ENCODE results near the gene IL18RAP.

The IL18RAP gene

GRCh38 chr2:102422910-102423309 lies at the start of gene IL18RAP:
TSS of gene IL18RAP (plus strand) at chr2:102423160. CDS start at chr2:102423278, 118 bp downstream.
- in situ Hi-C loops (cut with HindIII; ENCODE audit: low sequenced_read_pairs): no loop called here

GRCh38 chr2:102376052-102376591 lies 46.8 kb upstream of the IL18RAP start:
- in situ Hi-C loops (cut with HindIII; ENCODE audit: low sequenced_read_pairs): no loop called here

DNA sequence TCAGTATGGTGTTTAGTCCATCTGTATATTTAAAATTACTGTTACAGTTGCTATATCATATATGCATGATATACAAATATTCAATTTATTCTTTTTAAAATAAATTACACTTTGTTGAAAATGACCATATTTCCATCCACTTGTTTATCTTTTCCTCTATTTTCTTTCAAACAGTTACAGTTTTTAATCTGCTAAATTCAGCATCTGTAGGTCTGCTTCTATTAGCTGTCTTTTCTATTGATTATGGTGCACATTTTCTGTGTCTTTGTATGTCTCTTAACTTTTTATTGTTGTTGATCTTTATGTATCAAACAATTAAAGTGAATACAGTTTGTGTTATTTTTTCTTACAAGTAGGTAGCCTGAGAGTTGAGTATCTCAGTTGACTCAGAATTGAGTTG lies 39.2 kb upstream of the IL18RAP start:
- in situ Hi-C loops (cut with HindIII; ENCODE audit: low sequenced_read_pairs): no loop called here

- in situ Hi-C loops (cut with HindIII; ENCODE audit: low sequenced_read_pairs): no loop called here
Measured at GRCh38 chr2:102385522-102385921, 37.4 kb upstream of the IL18RAP start.

- in situ Hi-C loops (cut with HindIII; ENCODE audit: low sequenced_read_pairs): no loop called here
Measured at GRCh38 chr2:102386004-102386403, 37.0 kb upstream of the IL18RAP start.

DNA sequence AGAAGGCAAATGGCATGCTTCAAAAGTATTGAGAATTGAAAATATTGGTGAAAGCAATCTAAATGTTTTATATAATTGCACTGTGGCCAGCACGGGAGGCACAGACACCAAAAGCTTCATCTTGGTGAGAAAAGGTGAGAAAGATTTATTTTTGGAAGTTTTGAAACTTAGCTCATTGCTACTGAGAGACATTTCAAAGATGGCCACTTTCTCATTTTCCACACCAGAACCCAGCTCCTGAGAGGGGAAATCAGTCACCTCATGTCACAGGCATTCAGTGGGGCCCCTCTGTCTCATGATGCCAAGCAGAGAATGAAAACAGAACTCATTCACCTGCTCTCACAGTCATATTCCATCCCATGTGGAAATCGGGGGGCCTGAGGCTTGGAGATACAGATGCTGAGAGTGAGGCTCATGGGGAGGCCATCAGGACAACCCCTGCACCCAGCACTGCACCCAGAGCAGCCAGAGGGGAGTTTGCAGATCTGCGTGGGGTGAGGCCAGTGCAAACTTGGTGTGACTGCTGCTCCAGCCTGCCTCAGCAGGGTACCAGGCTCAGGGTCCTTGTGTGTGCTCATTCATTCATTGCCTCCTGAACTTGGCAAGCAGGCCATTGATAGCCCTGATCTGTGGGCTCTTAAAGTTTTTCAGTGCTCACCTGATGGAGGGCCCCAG lies 36.0 kb upstream of the IL18RAP start:
- in situ Hi-C loops (cut with HindIII; ENCODE audit: low sequenced_read_pairs): no loop called here

- in situ Hi-C loops (cut with HindIII; ENCODE audit: low sequenced_read_pairs): no loop called here
Measured at GRCh38 chr2:102387763-102388546, 35.0 kb upstream of the IL18RAP start.

DNA sequence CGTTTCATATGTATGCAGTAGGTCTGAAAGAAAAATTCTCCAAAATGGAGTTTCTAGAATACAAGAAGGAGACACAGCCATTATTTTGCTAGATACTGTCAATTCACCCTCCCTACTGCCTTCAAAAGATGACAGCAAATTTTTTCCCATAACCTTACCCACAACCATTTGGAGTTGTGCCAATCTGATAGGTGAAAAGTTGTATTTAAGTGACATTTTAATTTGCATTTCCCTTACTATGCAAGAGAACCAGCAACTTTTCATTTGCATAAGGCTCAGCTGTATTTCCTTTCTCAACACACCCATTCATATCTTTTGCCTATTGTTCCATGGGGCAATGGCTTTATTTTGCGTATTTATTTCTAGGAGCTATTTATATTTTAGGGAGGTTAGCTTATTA lies 31.4 kb upstream of the IL18RAP start:
- in situ Hi-C loops (cut with HindIII; ENCODE audit: low sequenced_read_pairs): no loop called here

DNA sequence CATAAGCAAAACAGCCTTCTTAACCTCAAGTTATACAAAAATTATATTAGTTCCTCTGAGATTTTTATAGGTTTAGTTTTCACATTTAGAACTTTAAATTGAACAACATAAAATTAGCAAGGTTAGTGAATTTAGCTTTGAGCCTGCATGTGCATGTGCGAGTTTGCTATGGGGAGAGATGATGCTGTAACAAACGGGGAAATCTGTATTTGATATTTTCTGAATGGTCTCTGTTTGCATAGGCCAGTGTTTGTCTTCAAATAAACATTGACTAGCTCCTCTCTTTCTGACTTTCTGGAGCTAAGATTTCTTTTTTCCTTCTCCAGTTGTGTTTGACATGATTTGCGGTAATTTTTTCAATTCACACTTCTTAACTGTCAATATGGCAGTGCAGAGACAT lies 30.9 kb upstream of the IL18RAP start:
- in situ Hi-C loops (cut with HindIII; ENCODE audit: low sequenced_read_pairs): no loop called here

DNA sequence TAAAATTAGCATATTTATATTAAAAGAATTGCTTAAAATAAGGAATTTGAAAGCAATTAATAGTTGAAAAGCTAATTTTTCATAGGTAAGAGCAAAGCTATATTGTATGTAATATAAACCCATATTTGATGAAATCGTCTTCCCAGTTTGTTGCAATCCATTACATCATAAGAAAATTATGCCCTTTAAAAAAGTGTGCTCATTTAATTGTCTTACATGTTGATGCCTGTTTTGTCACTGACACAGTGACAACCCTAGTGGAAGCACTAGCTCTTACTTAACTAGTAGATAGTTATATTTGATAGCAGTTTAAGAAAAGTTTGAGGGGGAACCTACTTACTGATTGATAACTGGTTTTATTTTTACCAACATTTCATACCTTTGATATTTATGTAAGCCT lies 30.0 kb upstream of the IL18RAP start:
- in situ Hi-C loops (cut with HindIII; ENCODE audit: low sequenced_read_pairs): no loop called here

- in situ Hi-C loops (cut with HindIII; ENCODE audit: low sequenced_read_pairs): no loop called here
Measured at GRCh38 chr2:102396012-102396411, 26.9 kb upstream of the IL18RAP start.

- in situ Hi-C loops (cut with HindIII; ENCODE audit: low sequenced_read_pairs): no loop called here
Measured at GRCh38 chr2:102397209-102397608, 25.8 kb upstream of the IL18RAP start.

DNA sequence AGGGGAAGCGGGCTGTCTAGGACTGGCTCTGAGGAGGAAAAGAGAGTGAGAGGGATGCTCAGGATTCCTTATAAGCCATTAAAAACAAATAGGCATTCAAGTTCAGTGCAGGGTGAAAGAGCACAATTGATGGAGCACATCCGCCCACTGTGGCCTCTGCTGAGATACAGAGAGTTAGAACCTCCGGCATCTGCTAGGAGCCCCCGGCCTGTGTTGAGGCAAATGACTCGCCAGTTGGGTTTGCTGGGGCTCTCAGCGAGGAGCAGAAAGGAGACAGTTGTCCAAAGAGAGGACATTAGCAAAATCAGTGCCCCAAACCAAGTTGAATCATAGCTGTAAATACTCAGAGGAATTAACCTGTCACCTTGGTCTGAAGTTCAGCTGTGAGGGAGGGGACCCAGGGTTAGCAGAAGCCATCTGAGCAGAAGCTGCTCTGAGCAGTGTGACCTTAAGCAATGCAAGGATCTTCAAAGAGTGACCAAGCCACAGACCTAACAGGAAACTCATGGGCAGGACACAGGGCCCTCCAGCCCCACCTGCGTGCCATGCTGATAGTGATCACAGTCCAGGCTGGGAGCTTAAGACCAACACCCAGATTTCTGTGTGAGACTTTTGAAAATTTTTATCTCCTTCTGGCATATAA lies 23.3 kb upstream of the IL18RAP start:
- in situ Hi-C loops (cut with HindIII; ENCODE audit: low sequenced_read_pairs): no loop called here

- in situ Hi-C loops (cut with HindIII; ENCODE audit: low sequenced_read_pairs): no loop called here
Measured at GRCh38 chr2:102401456-102401855, 21.5 kb upstream of the IL18RAP start.

DNA sequence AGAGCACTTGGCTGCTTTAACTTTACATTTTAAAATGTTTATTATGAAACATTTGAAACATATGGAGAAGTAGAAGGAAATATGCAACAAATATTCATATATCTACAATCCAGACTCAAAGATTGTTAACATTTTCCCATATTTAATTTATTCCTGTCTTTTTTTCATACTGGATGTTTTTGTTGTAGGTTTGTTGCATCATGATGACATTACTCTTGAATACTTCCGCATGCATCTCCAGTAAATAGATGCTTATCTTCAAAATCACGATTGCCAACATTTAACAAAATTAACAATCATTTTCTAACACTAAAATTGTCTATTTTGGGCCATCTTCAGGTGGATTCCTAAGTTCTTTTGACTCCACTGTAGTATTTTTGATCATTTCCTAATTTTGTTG lies 21.1 kb upstream of the IL18RAP start:
- in situ Hi-C loops (cut with HindIII; ENCODE audit: low sequenced_read_pairs): no loop called here

DNA sequence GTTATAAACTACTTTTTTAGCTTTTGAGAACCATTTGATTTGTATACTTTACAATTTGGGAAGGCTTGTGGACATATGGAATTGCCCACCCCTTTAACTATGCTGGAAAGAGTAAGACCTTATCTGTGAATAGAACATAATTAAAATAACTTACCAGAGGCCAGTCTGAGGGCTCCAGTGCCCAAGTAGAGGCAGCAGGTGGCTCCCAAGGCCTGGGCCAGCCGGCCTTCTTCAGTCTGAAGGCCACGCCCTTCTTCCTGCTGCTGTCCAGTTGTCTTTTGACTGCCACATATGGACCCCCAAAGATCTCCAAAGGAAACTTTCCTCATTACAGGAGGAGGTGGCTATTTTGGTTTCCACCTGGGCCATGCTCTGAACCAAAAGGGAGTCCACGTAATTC lies 12.0 kb upstream of the IL18RAP start:
- in situ Hi-C loops (cut with HindIII; ENCODE audit: low sequenced_read_pairs): no loop called here

GRCh38 chr2:102412199-102412598 lies 10.8 kb upstream of the IL18RAP start:
- in situ Hi-C loops (cut with HindIII; ENCODE audit: low sequenced_read_pairs): no loop called here

GRCh38 chr2:102417946-102418345 lies 5.0 kb upstream of the IL18RAP start:
- in situ Hi-C loops (cut with HindIII; ENCODE audit: low sequenced_read_pairs): no loop called here

- in situ Hi-C loops (cut with HindIII; ENCODE audit: low sequenced_read_pairs): no loop called here
Measured at GRCh38 chr2:102418421-102418961, 4.5 kb upstream of the IL18RAP start.

- in situ Hi-C loops (cut with HindIII; ENCODE audit: low sequenced_read_pairs): no loop called here
Measured at GRCh38 chr2:102420290-102420689, 2.7 kb upstream of the IL18RAP start.

All from DLD1 (cell line).